HG03558 (cell line): ENCODE measurements around the gene TPCN1.

ENCODE experiments used
- ATAC-seq: cut with Tn5 transposase; IDR thresholded peaks from one replicate; pipeline ENCODE4 v1.9.1; 2021; ENCODE audit warnings: moderate number of reproducible peaks; ENCODE audit not compliant: unreplicated experiment; ENCODE audit errors: extremely low read depth

Gene TPCN1

GRCh38 chr12:113329022-113329790 is 107.9 kb downstream of the TPCN1 start:
- ATAC-seq, result no peak

GRCh38 chr12:113329791-113330417 is 108.6 kb downstream of the TPCN1 start:
- no peak for ATAC-seq

- no peak for ATAC-seq
These were observed 109.2 kb downstream of the TPCN1 start for GRCh38 chr12:113330505-113330904.

- ATAC-seq, result no peak
These were observed 111.6 kb downstream of the TPCN1 start for GRCh38 chr12:113332688-113333417.

- no peak for ATAC-seq
These were observed 112.1 kb downstream of the TPCN1 start for GRCh38 chr12:113333418-113333750.

- no peak for ATAC-seq
These were observed 112.9 kb downstream of the TPCN1 start for GRCh38 chr12:113333877-113334785.

GRCh38 chr12:113334786-113335539 is 113.7 kb downstream of the TPCN1 start, which contains the start of gene SLC8B1:
Gene SLC8B1 (minus strand): TSS chr12:113335109. CDS start chr12:113332878, 2,231 bp downstream.
- ATAC-seq, result no peak

GRCh38 chr12:113339540-113339939 is 118.3 kb downstream of the TPCN1 start:
- ATAC-seq, result no peak

GRCh38 chr12:113340061-113340460 is 118.8 kb downstream of the TPCN1 start:
- ATAC-seq, result no peak

GRCh38 chr12:113341535-113341934 is 120.3 kb downstream of the TPCN1 start:
- ATAC-seq, result no peak

GRCh38 chr12:113345318-113345717 is 124.1 kb downstream of the TPCN1 start:
- no peak for ATAC-seq

GRCh38 chr12:113346353-113346752 is 125.1 kb downstream of the TPCN1 start:
- no peak for ATAC-seq

- no peak for ATAC-seq
These were observed 125.8 kb downstream of the TPCN1 start for GRCh38 chr12:113347107-113347506.

- ATAC-seq, result no peak
These were observed 126.6 kb downstream of the TPCN1 start for GRCh38 chr12:113347892-113348291.
